ENCODE results near the gene CTIF.

The CTIF gene

DNA sequence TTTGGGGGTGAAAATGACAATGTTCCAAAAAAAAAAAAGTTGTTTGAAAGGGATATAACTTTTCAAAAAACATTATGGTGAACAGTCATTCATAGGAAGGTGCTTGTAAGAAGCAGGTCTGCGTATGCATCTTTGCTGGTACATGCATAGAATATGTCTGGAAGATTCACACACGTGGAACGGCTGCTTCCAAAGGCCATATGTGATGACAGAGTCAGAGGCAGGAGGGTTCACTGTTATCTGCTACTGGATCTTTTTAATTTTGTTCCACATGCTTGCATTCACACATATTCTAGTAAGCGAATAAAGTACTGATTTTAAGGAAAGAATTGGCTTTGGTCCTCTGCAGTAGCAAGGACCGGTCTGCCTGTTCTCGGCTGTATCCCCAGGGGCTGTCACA, 218.5 kb downstream of the CTIF start:
- no peak for DNase-seq

DNA sequence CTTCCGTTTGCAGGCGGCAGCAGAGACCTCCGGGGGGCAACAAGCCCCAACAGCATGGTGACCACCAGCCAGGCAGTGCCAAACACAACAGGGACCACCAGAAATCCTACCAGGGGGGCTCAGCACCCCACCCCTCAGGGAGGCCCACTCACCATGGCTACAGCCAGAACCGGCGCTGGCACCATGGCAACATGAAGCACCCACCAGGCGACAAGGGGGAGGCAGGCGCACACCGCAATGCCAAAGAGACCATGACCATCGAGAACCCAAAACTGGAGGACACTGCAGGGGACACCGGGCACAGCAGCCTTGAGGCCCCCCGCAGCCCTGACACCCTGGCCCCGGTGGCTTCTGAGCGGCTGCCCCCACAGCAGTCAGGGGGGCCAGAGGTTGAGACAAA, 219.1 kb downstream of the CTIF start:
- DNase-seq = no peak

DNA sequence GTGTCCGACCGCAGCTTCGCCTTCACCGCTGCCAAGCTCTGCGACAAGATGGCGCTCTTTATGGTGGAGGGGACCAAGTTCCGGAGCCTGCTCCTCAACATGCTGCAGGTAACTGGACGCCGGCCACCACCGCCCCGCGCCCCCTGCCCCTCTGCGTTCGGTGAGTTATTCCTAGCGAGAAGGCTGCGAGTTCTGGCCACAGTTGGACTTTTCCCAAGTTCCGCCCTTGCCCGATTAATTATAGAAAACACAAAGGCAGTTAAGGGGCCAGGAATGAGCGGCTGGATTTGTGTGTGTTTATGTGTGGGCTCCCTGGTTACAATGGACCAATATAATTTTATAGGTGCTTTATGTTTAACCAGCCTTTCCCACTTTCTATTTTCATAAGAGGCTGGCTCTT, 222.8 kb downstream of the CTIF start:
- DNase-seq = no peak

DNA sequence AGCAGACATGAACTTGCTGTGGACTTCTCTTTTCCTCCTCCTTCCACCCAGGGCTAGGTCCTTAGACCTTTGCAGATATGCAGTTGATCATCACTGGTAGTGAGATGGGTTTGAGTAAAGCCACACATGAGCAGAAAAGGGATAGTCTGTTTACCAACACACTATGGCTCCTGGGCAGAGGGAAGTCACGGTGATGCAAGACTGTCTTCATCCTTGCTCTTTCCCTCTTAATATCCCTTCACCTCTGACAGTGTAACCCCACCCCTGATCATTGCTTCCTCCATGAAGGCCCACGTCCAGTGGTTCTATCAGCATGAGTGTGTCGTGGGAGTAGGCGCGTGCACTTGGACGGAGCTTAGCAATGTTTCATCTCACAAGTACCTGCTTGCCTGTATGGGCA, 223.2 kb downstream of the CTIF start:
- no peak for DNase-seq

DNA sequence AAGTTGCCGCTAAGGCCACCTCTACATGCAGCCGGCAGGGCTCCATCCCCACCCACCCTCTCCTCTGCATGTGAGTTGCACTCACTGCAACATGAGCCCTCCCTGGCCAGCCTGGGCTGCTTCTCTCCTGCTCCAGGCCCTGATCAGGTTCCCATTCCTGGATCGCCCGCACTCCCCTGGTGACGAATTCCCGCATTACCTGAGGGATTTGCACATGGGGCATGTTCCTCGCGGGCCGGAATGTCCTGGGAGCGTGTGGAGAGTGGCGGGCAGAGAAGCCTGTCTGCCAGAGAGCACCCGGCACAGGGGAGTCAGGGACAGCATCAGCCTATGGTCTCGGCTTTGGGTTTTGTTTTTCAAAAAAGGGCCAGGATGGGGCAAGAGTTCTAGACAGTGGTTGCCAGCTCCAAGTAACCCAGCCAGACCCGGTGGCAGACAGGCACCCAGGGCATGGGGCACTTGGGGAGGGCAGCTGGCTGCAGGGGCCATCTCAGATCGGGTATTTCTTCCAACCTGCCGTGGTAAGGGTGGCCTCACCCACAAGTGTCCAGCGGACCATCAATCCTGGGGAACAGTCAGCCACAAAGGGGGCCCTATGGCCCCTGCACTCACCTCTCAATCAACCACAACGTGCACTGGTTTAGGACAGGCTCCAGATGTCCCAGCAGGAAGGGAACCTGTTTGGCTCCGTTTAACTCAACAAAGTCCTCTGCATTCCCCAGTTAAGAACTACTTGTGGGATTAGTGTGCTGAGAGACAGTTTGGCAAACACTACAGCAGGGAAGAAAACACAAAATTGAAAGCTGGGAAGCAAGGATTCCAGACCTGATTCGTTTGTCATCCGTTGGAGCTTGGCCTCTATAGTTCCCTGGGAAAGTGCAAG, 224.2 kb downstream of the CTIF start:
- no peak for DNase-seq

DNA sequence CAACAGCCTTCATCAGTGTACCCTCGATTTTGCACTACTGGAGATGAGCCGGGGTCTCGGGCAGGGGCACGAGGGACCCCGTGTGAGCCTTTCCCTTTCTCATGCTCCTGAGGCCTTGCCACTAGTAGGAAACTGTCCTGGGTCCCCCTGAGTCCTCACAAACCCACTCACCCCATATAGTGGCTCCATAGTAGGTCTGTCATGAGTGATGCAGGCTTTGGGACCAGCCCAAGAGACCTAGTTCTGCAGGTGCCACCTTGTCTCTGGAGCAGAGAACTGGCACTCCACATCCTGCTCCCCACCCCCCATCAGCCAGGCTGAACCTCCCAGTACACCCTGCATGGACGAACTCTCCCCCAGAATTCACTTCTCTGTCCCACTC, 224.9 kb downstream of the CTIF start:
- no peak for DNase-seq

DNA sequence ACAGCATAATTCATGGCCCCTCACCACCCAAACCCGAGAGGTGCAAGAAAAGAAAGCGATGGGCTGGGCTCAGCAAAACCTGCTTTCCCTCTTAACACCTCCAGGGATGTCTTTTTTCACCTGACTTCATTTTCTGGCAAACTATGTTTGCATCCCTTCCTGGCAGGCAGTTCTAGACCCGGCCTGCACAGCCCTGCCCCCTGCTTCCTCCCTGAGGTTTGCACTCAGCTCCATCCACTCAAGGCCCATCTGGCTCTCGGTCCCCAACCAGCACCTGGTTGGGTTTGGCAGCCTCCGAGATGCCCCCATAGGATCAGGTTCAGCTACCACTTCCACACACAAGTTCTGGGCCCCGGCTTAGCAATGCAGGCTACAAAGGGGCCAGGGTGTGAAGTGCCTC, 226.2 kb downstream of the CTIF start:
- no peak for DNase-seq

DNA sequence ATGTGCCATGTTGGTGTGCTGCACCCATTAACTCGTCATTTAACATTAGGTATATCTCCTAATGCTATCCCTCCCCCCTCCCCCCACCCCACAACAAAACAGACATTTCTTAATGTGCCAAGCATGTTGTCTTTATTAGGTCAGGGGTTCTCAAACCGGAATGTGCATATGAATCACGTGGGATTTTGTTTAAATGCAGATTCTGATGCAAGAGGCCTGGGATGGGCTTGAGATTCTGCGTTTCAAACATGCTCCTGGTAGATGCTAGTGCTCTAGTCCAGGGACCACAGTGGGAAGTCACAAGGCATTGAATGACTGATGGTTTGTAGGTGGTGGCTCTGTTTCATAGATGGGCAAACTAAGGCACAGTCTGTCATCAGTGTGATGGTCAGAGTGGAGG, 227.2 kb downstream of the CTIF start:
- DNase-seq = no peak

DNA sequence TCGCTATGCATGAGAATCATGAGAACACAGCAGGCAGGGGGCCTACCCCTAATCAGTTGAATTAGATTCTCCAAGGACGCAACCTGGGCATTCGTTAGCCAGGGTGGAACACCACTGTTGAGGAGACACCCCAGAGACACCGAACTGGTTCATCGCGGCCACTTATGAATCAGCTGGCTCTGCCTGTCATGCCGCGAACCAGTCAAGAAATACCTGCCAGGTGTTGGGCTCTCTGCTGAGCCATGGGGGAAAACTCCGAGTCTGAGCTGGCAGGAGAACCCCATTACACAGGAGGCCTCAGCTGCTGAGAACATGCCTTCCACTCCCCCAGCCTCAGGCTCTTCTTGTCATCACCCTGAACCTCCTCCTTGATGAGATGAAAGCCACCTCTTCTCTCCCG, 227.7 kb downstream of the CTIF start:
- no peak for DNase-seq

DNA sequence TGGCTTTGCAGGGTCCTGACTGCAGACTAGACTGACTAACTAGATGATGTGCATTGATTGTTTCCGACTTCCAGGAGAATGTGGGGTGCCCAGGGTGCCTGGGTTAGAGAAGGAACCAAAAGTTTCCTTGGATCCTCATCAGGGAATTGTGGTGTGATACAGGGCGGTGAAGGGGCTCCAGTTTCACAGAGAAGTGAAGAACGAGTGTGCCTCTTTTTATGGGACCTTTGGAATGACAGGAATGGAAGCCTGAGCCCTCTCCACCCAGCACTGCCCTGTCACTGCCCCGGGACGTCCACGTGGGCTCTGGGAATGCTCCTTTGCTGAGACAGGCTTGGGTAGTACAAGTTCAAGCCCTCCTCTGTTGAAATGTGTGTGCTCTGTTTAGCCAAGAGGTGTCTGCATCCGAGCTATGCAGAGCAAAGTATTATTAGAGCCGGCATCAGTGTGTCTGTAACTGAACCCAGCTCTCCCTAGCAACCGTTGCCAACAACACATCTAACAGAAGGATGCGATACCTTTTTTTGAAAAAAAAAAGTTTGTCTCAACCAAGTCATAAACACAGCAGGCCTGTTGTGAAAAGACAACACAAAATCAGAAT, 228.4 kb downstream of the CTIF start:
- peak; percentile 64 for DNase-seq

DNA sequence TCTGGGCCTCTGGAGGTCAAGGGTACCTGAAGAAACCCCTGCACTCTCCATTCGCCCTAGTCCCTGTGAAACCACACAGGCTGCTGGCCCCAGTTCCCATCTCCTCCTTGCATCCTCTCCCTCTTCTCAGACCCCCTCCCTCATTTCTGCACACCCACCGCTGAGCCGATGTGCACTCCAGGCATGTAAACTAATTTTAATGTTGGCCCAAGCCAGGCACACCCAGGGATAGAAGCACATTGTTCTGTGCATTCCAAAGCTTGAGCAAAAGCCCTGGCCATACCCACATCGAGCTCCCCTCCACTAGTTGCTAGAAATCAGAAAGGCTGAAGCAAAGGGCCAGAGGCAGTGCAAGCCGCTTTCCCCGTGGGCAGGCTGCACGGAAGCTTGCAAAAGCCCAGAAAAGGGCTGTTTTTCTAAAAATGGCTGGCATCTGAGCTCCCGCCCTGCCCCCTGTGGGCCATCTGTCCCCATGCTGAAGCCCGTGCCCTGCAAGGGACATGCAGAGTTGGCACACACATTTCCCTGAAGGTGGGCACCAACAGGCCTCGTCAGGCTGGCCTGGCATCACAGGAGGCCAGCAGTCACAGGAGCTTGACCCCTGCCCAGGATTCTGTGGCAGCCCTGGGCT, 230.3 kb downstream of the CTIF start:
- DNase-seq = no peak

DNA sequence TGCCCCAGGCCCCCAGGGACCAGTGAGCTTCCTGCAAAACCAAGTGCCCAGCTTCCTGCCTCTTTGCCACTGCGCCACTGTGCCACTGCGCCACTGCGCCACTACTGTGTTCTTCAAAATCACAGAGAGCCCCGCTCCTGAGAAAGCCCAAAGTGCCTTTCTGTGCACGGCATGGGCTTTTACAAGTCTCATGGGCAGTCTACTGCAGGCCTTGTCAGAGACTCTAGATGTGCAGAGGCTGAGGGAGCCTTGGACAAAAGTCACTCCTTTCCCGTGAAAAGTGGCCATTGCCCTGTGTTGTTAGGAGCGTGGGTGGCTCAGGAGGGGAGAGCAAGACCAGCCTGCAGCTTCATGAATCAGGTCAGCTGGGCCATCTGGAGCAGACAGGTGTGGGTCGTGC, 231.4 kb downstream of the CTIF start:
- DNase-seq = no peak

DNA sequence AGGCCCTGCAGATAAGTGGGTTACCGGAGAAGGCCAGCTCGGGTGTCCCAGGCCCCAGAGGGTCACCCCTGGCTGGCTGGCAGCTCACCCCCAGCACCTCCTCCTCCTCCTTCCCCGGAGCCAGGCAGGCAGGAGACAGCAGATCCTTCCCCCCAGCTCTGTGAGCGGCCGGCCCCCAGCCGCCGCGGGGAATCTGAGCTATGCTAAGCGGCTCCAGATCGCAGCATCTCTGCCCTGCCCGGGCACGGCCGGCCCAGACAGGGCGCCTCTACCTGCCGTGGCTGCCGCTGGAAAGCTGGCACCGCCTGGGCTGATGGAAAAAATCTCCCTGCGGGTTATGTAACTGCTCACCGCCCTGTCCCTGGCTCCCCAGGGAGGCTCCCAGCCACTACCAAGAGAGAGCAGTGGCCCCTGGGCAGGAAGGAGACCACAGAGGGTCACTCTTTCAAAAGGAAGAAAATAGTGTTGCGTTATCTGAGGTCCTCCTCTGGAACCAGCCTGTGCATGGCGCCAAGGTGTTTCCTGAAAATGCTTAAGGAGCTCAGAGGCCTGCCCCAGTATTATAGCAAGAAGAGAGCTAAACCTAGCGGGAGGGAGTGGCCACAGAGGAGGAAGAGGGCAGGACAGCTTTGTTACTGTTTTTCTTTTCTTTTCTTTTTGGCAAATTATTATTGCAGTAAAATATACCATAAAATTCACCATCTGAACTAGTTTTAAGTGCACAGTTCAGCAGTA, 233.0 kb downstream of the CTIF start:
- DNase-seq = no peak

DNA sequence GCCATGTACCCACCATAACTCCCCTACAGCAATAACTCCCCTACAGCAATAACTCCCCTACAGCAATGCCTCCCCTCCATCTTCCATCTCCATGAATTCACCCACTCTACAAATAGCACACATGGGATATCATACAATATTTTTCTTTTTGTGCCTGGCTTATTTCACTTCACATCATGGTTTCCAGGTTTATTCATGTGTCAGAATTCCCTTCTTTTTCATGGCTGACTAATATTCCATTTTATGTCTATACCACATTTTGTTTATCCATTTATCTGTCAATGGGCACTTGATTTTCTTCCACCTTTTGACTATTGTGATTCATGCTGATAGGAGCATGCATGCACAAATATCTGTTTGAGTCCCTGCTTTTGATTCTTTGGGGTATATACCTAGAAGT, 233.6 kb downstream of the CTIF start:
- no peak for DNase-seq

DNA sequence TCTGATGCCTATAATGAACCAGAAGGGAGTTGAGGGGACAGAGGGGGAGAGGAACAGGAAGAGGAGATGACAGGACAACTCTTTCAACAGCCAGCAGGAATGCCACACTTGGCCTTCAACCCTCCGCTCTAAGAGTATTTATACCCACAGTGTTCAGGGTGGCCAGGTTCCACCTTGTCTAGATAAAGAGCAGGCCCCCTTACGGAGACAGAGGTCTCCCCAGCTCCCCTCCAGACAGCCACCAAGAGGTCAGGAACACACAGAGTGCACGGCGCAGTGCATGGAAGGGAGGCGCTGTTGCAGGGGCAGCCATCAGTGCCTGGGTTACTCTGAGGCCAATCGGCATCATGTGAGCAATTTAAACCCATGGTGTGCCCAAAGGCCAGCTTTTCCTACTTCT, 235.0 kb downstream of the CTIF start:
- no peak for DNase-seq

DNA sequence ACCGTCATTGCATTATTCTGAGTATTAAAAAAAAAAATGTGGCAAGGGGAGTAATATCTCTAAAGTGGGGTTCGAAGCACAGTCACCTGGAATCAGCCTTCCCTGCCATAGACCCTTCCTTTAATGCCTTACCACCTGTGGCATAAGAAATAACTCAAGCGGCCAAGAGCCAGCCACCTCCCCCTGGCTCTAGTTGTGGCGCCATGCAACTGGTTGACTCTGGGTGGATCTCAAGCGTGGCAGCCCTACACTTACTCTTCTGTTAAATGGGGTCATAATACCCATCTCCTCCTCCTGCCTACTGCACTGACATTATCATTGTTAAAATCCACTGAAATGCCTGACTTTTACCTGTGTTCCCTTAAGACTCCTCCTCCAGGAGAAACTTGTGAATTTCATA, 236.1 kb downstream of the CTIF start:
- no peak for DNase-seq

DNA sequence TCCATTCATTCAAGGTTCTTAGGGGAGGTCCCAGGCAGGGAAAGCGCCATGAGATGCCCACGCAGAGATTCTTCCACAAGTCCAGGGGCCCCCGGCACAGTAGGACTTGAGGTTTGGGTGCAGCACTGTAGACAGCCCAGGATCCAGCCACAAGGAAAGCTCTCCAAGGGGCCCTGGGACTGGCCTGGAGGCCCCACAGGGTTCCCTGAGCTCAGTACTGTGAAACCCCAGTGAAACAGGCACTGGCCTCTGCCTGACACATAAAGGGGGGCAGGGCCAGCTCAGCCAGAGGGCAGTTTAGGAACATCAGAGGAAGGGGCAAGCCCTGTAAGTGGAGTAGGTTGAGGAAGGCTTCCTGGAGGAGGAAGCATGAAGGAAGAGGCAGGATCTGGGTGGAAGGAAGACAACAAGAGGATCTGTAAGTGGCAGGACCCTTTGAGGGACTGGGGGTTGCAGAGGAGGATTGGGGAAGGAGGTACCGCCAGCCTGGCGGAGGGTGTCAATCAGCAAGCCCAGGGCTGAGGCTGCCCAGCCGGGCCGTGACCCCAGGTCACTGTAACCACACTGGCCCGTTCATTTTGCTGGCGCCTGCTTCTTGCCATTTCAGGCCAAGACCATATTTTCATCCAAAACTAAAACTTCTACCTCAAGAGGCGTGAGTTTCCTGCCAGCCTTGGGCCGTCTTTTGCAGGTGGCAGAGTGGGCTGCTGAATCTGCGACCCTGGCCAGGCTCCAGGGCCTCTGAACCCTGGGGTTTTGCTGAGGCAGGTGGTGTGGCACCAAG, 236.7 kb downstream of the CTIF start:
- DNase-seq = no peak

DNA sequence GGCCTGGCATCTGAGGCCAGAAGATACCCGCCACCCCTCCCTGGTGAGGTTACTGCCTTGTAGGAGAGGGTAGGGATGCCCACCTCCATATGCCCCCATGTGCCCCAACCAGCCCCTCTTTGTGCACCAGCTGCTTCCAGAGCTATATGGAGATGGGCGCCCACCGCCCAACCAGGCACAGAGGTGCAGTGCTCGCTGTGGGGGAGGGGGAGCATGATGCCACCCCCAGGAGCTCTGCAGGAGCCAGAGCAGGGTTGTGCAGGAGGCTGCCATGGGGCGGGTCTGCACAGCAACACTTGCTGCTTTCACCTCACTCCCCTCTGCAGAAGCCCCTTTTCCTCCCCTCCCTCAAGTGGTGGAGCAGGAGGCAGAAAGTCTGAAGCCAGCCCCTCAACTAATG, 237.3 kb downstream of the CTIF start:
- DNase-seq = no peak

DNA sequence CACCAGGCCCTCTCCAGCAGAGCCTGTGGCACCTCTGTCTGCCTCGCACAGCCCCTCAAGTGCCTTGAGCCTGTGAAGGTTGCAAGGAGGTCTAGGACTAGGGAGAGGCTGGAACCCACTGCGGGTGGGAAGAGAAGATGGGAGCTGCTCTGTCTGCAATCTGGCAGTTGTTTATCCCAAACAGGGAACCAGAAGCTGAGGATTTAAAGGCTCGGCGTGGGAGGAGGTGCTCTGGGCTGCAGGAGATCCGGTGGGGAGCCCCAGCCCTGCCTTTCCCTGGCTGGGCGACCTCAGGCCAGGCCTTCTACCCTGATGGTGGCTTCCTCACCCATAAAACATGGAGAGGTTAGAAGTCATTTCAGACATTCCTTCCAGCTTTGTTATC, 237.8 kb downstream of the CTIF start:
- DNase-seq = no peak

DNA sequence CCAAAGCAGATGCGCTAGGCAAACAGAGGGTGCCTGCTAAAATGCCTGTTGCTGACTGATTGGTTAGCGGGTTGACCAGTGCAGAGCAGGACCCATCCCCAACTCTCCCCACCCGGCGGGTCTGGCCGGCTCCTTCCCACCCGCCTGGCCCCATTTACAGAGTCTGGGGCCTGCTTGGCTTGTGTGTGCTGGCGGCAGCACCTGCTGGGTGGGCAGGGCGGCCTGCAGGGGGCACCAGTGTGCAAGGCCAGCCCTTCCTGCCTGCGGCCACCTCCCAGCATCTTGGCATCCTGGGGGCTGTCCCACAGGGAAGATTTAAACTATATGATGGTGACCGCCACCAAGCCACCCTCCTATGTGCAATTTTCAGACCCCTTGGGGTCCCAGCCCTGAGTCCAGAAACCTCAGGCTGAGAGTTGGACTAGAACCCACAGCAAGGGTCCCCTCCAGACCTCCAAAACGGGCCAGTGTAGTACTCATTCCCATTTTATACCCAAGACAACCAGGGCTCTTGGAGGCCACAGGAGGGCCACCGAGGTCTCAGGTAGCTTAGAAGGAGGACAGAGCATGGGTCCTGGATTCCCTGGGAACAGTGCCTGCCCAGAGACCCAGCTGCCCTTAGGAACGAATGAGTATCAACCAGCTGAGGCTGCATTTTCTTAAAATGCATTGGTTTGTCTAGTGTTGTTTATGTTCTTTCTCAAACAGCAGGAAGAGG, 238.4 kb downstream of the CTIF start:
- peak; percentile 71 for DNase-seq

DNA sequence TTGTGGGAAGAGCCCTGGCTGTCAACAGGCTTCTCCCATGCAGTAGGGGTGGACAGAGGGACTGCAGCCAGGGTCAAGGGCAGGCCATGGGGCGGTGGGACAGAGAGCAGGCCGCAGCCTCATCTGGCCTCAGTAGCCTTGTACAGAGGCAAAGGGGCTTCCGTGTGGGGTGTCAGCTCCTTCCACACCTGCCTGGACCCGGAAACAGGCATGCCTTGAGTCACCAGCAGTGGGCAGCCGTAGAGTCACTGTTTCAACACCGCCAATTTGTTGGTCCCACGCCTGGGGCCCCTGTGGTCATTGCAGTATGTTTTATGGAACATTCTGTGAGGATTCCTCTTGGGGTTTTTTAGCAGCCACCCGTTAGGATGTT, 238.9 kb downstream of the CTIF start:
- DNase-seq = peak; percentile 60

DNA sequence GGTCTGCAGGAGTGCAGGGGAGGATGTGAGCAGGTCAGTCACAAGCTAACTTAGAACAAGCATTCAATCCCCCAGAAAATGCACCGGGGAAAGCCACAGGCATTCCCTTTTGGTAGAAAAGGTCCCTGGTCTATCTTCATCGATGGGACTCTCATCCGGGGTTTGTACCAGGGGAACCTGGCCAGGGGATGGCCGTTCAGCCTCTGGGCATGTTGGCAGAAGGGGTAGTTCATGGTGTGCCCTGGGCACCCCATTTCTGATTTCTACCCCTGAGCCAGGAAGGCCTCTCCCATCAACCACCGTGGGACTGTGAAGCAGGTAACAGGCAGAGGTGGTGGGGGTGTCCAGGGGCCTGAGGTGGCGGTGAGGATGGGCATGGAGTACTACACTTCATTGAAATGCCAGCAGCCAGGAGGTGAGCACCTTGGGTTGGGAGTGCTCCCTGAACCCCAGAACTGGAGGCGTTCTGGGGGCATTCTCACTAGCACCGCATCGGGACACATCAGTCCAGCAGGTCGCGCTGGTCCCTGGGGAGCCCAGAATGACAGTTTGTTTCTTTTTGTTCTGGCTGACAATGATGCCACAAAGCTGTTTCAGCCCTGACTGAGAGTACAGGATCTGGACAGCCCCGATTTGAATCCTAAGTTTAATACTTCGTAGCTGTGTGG, 239.6 kb downstream of the CTIF start:
- DNase-seq = no peak
